Brain microvascular endothelial cell (primary cell): ENCODE measurements around the gene DDX46.
A peak's percentile ranks its signal among the peaks of the same experiment; 100 is the strongest.
"Not testable (repeated sequence)": the region's sequence is repeated elsewhere in the genome, so short reads cannot be mapped to it uniquely, and the experiment has no call there.

Experiments used
- DNase-seq: peaks from one replicate; pipeline ENCODE4 v3.0.0-alpha.2; 2020
- H3K27ac ChIP-seq: fragments of 250-450 bp; sonication (Bioruptor Pico); 2 replicates; pipeline ENCODE4 v1.5.1; 2020; ENCODE audit warnings: mild to moderate bottlenecking, moderate library complexity
- H3K27me3 ChIP-seq: fragments of 250-450 bp; sonication (Bioruptor Pico); replicated peaks from 2 replicates; pipeline ENCODE4 v1.5.1; 2020; ENCODE audit warnings: mild to moderate bottlenecking
- H3K36me3 ChIP-seq: fragments of 250-450 bp; sonication (Bioruptor Pico); replicated peaks from 2 replicates; pipeline ENCODE4 v1.5.1; 2020; ENCODE audit warnings: mild to moderate bottlenecking
- H3K4me3 ChIP-seq: 2 replicates; pipeline ENCODE4 v1.5.1; 2011; ENCODE audit warnings: low read depth, mild to moderate bottlenecking, control low read depth, low read length, moderate library complexity
- in situ Hi-C: cut with HindIII; loops from 2 replicates; pipeline ENCODE4 v1.10.0; 2017; ENCODE audit warnings: low sequenced_read_pairs, low pct_ligation_motif_present
- TF ChIP-seq, protein P1 (sequence below): IDR thresholded peaks from 2 replicates; pipeline ENCODE4 v1.5.1; 2011; ENCODE audit warnings: low read depth, mild to moderate bottlenecking, moderate library complexity, low read length, control low read depth, inconsistent platforms; ENCODE audit errors: missing control alignments

DDX46 gene

DNA sequence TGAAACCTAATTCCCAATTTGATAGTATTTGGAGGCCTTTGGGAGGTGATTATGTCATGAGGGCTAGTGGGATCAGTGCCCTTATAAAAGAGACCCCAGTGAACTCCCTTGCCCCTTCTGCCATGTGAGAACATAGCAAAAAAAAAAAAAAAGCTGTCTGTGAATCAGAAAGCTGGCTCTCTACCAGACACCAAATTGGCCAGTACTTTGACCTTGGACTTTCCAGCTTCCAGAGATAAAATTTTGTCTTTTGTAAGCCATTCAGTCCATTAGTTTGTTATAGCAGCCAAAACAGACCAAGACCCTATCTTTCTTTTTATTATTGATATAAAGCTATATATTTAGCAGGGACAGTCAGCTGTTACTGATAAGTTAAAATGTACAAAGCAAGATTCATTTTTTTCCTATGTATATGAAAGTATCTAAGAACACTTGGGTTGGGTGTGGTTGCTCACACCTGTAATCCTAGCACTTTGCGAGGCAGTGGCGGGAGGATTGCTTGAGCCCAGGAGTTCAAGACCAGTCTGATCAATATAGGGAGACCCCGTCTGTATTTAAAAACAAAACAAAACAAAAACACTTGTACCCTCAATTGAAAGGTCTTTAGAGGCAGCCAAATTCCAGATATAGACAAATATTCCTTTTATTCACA, 79.1 kb downstream of the DDX46 start:
- Histone ChIP-seq H3K27me3 (no peaks in the 10 kb centered on the region), H3K4me3 (no peak overlapping the region), H3K27ac (no peak overlapping the region), H3K36me3 (peaks cover 7% of the 10 kb centered on the region)
- TF ChIP-seq, protein P1, sequence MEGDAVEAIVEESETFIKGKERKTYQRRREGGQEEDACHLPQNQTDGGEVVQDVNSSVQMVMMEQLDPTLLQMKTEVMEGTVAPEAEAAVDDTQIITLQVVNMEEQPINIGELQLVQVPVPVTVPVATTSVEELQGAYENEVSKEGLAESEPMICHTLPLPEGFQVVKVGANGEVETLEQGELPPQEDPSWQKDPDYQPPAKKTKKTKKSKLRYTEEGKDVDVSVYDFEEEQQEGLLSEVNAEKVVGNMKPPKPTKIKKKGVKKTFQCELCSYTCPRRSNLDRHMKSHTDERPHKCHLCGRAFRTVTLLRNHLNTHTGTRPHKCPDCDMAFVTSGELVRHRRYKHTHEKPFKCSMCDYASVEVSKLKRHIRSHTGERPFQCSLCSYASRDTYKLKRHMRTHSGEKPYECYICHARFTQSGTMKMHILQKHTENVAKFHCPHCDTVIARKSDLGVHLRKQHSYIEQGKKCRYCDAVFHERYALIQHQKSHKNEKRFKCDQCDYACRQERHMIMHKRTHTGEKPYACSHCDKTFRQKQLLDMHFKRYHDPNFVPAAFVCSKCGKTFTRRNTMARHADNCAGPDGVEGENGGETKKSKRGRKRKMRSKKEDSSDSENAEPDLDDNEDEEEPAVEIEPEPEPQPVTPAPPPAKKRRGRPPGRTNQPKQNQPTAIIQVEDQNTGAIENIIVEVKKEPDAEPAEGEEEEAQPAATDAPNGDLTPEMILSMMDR: no peak
- no peak for DNase-seq
- in situ Hi-C loops: no loop called here

DNA sequence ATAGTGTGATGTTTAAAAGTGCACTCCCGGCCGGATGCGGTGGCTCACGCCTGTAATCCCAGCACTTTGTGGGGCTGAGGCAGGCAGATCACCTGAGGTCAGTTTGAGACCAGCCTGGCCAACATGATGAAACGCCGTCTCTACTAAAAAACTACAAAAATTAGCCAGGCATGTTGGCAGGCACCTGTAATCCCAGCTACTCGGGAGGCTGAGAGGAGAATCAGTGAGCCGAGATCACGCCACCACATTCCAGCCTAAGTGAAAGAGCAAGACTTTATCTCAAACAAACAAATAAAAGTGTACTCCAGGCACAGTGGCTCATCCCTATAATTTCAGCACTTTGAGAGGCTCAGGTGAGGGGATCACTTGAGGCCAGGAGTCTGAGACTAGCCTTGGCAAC, 79.8 kb downstream of the DDX46 start:
- DNase-seq, in situ Hi-C loops, H3K4me3 ChIP-seq, H3K36me3 ChIP-seq, H3K27me3 ChIP-seq, H3K27ac ChIP-seq: not testable (repeated sequence)

DNA sequence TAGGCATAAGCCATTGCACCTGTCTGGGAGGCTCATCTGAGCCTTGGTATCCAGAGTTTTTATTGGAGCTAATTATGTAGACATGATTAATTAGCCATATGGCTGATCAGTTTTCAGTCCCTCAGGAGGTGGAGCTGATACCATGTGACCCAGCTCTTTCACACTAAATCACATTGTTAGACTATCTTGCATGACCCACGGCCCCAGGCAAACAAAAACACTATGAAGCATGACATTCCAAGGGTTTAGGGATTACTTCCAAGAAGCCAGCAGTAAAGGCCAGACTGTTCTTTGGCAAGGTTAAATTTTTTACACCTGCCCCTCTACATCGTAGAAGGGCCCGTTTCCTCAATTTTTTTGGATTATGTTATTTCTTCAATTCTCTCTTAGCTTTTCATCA, 82.2 kb downstream of the DDX46 start:
- no peak for DNase-seq
- Histone ChIP-seq H3K4me3 (no peak overlapping the region), H3K27me3 (no peaks in the 10 kb centered on the region), H3K27ac (no peak overlapping the region), H3K36me3 (peaks cover 2% of the 10 kb centered on the region)
- TF ChIP-seq, protein P1: no peak
- in situ Hi-C loops: no loop called here

DNA sequence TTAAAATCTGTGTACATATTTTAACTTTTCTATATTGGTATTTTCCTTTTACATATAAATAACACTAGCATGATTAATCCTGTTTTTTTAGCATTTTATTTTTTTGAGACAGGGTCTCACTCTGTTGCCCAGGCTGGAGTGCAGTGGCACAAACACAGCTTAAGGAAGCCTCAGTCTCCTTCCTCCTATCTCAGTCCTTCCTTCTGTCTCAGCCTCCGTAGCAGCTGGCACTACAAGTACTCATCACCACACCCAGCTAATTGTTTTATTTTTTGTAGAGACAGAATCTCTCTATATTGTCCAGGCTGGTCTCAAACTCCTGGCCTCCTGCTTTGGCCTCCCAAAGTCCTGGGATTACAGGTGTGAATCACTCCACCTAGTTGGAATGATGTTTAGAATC, 85.7 kb downstream of the DDX46 start:
- in situ Hi-C loops: no loop called here
- Histone ChIP-seq H3K4me3 (no peak overlapping the region), H3K27me3 (no peaks in the 10 kb centered on the region), H3K36me3 (peaks cover 15% of the 10 kb centered on the region), H3K27ac (no peak overlapping the region)
- TF ChIP-seq, protein P1: no peak
- no peak for DNase-seq

DNA sequence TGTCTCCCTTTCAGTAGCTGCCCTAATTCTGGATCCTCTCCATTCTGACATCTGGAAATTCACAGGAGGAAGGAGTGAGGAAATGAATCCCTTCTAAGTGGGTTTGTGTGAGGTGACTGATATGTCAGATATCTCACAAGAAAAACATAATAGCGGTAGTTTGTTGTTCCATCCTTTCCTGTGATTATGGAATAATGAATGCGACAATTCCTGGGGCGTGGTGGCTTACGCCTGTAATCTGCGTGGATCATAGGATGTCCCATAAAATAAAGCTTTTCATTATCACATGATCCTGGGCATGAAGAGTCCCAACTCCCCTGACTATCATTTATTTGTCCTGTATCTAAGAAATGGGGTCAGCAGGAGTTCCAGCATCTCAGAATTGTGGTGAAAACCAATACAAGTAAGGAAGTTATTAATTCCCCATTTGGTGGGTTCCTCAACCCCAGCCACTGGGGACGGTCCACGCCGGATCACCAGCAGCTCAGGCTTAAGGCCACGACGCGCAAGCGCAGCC, 86.8 kb downstream of the DDX46 start:
- in situ Hi-C loops: no loop called here
- Histone ChIP-seq H3K36me3 (peaks cover 21% of the 10 kb centered on the region), H3K4me3 (peak overlapping the region; percentile 90), H3K27ac (peak overlapping the region; percentile 94), H3K27me3 (no peaks in the 10 kb centered on the region)
- peak; percentile 18 for DNase-seq
- TF ChIP-seq, protein P1: no peak

DNA sequence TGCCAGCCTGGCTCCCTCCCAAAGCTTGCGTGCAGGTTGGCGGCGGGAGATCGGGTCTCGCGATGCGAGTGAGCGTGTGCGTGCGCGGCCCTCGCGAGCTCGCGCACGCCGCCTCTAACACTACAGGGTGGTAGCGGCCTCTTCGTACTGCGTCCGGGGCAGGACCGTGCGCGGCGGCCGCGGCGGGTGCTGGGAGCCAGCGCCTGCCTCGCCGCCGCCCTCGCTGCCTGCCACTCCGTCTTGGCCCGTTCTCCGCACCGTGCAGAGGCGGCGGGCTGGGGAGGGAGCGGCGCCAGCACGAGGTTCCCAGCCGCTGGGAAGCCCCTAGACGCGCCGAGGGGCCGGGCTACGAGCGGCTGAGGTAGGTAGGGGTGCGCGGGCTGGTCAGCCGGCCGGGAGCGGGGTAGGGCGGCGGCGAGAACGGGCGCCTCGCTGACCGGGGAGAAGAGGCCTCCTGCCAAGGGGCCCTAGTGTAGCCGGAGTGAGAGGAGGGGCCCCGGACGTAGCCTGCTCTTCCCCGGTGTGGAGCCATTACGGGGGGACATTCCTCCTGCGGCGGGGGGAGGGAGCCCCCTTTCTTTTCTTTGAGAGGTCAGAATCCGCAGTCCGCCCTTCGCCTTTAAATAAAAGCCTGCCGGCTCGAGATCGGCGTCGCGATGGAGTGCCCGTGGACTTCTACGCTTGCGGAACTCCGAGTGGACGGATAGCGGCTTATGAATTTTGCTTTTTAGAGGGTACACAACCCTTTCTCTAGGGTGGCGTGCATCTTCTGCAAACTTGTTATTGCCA, 87.5 kb downstream of the DDX46 start, which contains the start of gene C5orf24:
Gene C5orf24 (plus strand): TSS at position 117 of the 789 bp plus-strand sequence. CDS start 8,933 bp downstream, outside the sequence.
- no peaks in the 10 kb centered on the region for H3K27me3 ChIP-seq
- peak; percentile 89 for DNase-seq
- peak within 1 kb of the TSS; percentile 90 for H3K4me3 ChIP-seq
- in situ Hi-C loops: no loop called here
- peak within 1 kb of the TSS; percentile 94 for H3K27ac ChIP-seq
- peaks cover 22% of the 10 kb centered on the region for H3K36me3 ChIP-seq
- TF ChIP-seq, protein P1: no peak
